Loucy (cell line): ENCODE data around the gene CMTM7.

Experiments
- H2AFZ ChIP-seq: fragments of 200-600 bp; sonication (generic); 2 replicates; pipeline ENCODE4 v1.6.0; 2016; ENCODE audit warnings: antibody characterized with exemption, mild to moderate bottlenecking, low read length, moderate library complexity
- H3F3A ChIP-seq: fragments of 200-600 bp; 2 replicates; pipeline ENCODE4 v1.6.0; 2016; ENCODE audit warnings: antibody characterized with exemption, low read depth, mild to moderate bottlenecking
- H3K27me3 ChIP-seq: fragments of 200-600 bp; sonication (generic); 2 replicates; pipeline ENCODE4 v1.6.1; 2014; ENCODE audit warnings: low read length, mild to moderate bottlenecking; ENCODE audit not compliant: insufficient read depth, poor library complexity, severe bottlenecking
- H3K36me3 ChIP-seq: fragments of 200-600 bp; sonication (generic); 2 replicates; pipeline ENCODE4 v1.6.1; 2016; ENCODE audit warnings: low read length; ENCODE audit not compliant: insufficient read depth
- H3K4me1 ChIP-seq: fragments of 200-600 bp; sonication (generic); 2 replicates; pipeline ENCODE4 v1.5.1; 2014; ENCODE audit warnings: low read length, mild to moderate bottlenecking; ENCODE audit not compliant: insufficient read depth, poor library complexity, severe bottlenecking
- H3K4me2 ChIP-seq: fragments of 200-600 bp; sonication (generic); 2 replicates; pipeline ENCODE4 v1.6.0; 2014; ENCODE audit warnings: antibody characterized with exemption, low read length, low read depth, mild to moderate bottlenecking; ENCODE audit not compliant: poor library complexity, severe bottlenecking
- H3K4me3 ChIP-seq: fragments of 200-600 bp; sonication (generic); 2 replicates; pipeline ENCODE4 v1.5.1; 2014; ENCODE audit warnings: low read length, mild to moderate bottlenecking, mixed read lengths; ENCODE audit not compliant: poor library complexity, severe bottlenecking
- H3K79me2 ChIP-seq: fragments of 200-600 bp; sonication (generic); 2 replicates; pipeline ENCODE4 v1.6.1; 2014; ENCODE audit warnings: low read length; ENCODE audit not compliant: insufficient read depth
- H3K9ac ChIP-seq: fragments of 200-600 bp; sonication (generic); 2 replicates; pipeline ENCODE4 v1.6.0; 2014; ENCODE audit warnings: mild to moderate bottlenecking, low read depth, low read length, moderate library complexity; ENCODE audit not compliant: poor library complexity, severe bottlenecking
- H3K9me2 ChIP-seq: fragments of 200-600 bp; sonication (generic); replicated peaks from 2 replicates; pipeline ENCODE4 v1.6.1; 2016; ENCODE audit warnings: low read depth, low read length, mixed read lengths
- H3K9me3 ChIP-seq: fragments of 200-600 bp; sonication (generic); 2 replicates; pipeline ENCODE4 v1.6.1; 2014; ENCODE audit warnings: mild to moderate bottlenecking, antibody characterized with exemption, low read length, low read depth; ENCODE audit not compliant: insufficient read depth
- H4K20me1 ChIP-seq: fragments of 200-600 bp; sonication (generic); 2 replicates; pipeline ENCODE4 v1.6.0; 2014; ENCODE audit warnings: antibody characterized with exemption, low read length, mild to moderate bottlenecking; ENCODE audit not compliant: insufficient read depth, poor library complexity, severe bottlenecking
- EZH2phosphoT487 ChIP-seq: fragments of 200-600 bp; IDR thresholded peaks from 2 replicates; pipeline ENCODE4 v1.6.1; 2018; ENCODE audit warnings: antibody characterized with exemption, mild to moderate bottlenecking, moderate library complexity, borderline replicate concordance
- TF ChIP-seq, protein P1 (sequence below): fragments of 200-600 bp; sonication (generic); conservative IDR thresholded peaks from 2 replicates; pipeline ENCODE4 v1.5.1; 2014; ENCODE audit warnings: mild to moderate bottlenecking, antibody characterized with exemption, low read length

The CMTM7 gene

DNA sequence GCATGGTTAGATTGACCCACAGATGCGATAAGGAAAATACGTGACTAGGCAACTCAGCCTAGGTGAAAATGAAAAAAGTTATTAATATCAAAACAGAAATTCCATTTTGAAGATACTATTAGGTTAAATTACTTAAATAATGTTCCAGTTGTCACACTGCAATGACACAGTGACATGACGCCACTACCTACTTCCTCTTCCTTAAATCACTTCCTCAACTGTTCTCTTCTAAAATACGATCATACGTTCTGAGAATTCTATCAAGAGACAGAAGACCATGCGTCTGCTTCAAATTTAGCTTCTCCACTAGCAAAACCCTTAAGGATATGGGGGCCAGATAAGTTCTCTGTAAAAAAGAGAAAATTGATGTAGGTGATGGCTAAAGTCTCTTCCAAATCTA, 92.8 kb downstream of the CMTM7 start:
- H3K4me1 ChIP-seq, result peaks cover 2% of the 10 kb centered on the region
- H2AFZ ChIP-seq, result no peak overlapping the region
- no peaks in the 10 kb centered on the region for H4K20me1 ChIP-seq
- no peaks in the 10 kb centered on the region for H3K9me2 ChIP-seq
- no peaks in the 10 kb centered on the region for H3F3A ChIP-seq
- H3K4me3 ChIP-seq, result no peak overlapping the region
- H3K36me3 ChIP-seq, result peaks cover 73% of the 10 kb centered on the region
- H3K4me2 ChIP-seq, result no peak overlapping the region
- H3K27me3 ChIP-seq, result no peaks in the 10 kb centered on the region
- no peaks in the 10 kb centered on the region for H3K9me3 ChIP-seq
- no peak overlapping the region for H3K9ac ChIP-seq
- no peak for TF ChIP-seq EZH2phosphoT487
- TF ChIP-seq, protein P1, sequence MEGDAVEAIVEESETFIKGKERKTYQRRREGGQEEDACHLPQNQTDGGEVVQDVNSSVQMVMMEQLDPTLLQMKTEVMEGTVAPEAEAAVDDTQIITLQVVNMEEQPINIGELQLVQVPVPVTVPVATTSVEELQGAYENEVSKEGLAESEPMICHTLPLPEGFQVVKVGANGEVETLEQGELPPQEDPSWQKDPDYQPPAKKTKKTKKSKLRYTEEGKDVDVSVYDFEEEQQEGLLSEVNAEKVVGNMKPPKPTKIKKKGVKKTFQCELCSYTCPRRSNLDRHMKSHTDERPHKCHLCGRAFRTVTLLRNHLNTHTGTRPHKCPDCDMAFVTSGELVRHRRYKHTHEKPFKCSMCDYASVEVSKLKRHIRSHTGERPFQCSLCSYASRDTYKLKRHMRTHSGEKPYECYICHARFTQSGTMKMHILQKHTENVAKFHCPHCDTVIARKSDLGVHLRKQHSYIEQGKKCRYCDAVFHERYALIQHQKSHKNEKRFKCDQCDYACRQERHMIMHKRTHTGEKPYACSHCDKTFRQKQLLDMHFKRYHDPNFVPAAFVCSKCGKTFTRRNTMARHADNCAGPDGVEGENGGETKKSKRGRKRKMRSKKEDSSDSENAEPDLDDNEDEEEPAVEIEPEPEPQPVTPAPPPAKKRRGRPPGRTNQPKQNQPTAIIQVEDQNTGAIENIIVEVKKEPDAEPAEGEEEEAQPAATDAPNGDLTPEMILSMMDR, result no peak
- H3K79me2 ChIP-seq, result no peaks in the 10 kb centered on the region; the same call in 1 of the 2 replicates

DNA sequence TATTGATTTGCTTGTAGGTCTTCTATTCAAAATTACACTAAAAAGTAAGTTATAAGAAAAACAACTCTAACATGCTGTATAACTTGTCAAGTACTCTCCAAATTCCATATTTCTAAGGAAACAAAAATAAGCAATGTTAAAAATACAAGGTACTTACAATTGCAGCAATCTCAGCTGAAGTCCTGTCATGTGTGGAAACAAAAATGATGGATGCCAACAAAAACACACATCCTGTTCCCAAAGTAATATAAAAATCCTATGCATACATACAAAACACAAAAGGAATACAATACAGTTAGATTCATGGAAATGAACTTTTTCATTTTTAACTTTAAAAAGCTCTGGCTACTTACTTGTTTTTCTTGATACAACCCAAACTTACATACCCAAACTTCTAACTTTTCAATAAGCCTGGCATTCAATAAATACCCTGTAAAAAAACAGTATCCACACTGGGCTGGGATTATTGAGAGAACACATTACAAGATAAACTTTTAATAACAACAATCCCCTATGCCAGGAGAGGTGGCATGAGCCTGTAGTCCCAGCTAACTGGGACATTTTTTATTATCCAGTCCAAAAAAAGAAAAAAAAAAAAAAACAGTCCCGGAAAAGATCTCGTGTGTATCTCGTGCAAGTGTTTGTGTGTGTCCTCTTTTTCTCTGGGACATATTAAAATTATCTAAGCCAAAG, 96.3 kb downstream of the CMTM7 start:
- Histone ChIP-seq H3K79me2 (peaks cover 26% of the 10 kb centered on the region), H3K4me2 (no peak overlapping the region), H4K20me1 (peaks cover 21% of the 10 kb centered on the region), H3F3A (no peaks in the 10 kb centered on the region), H3K27me3 (no peaks in the 10 kb centered on the region), H3K9me2 (no peaks in the 10 kb centered on the region), H3K9ac (no peak overlapping the region), H3K36me3 (peaks cover 48% of the 10 kb centered on the region), H2AFZ (no peak overlapping the region), H3K9me3 (no peaks in the 10 kb centered on the region), H3K4me1 (peaks cover 11% of the 10 kb centered on the region), H3K4me3 (no peak overlapping the region)
- TF ChIP-seq, protein P1, result no peak
- no peak for TF ChIP-seq EZH2phosphoT487

DNA sequence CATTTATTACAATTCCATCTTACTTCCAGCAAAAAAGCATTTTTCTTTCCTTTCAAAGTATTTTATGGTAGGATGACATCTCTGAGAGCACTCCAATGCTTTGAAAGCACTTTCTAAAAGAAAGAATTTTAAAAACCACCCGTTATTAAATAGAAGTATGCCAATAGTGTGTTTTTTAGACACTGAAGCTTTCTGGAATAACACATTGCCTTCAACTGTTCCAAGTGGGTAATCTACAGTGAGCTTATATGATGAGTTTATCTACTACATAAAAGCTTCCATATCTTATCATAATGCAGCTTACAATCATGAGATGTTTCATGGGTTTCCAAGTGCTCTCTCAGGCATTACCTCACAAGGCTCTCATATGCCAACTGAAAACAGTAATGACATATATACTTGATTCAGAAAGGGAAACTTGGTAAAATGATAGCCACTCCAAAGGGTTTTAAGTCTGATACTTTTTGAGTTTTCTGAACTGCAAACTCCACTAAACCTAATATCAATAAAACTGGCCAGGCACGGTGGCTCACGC, 96.9 kb downstream of the CMTM7 start:
- Histone ChIP-seq H2AFZ (no peak overlapping the region), H3K27me3 (no peaks in the 10 kb centered on the region), H3K4me1 (peaks cover 17% of the 10 kb centered on the region), H3K9me2 (no peaks in the 10 kb centered on the region), H3K4me2 (no peak overlapping the region), H3K9me3 (no peaks in the 10 kb centered on the region), H3K36me3 (peaks cover 42% of the 10 kb centered on the region), H3F3A (no peaks in the 10 kb centered on the region), H3K9ac (no peak overlapping the region), H3K79me2 (peaks cover 32% of the 10 kb centered on the region), H3K4me3 (no peak overlapping the region), H4K20me1 (peaks cover 27% of the 10 kb centered on the region)
- no peak for TF ChIP-seq EZH2phosphoT487
- TF ChIP-seq, protein P1, result no peak
